ENCODE measurements around the gene DPF3.

The DPF3 gene

GRCh38 chr14:72790887-72791566 lies 102.9 kb downstream of the DPF3 start:
- no peak for DNase-seq

DNA sequence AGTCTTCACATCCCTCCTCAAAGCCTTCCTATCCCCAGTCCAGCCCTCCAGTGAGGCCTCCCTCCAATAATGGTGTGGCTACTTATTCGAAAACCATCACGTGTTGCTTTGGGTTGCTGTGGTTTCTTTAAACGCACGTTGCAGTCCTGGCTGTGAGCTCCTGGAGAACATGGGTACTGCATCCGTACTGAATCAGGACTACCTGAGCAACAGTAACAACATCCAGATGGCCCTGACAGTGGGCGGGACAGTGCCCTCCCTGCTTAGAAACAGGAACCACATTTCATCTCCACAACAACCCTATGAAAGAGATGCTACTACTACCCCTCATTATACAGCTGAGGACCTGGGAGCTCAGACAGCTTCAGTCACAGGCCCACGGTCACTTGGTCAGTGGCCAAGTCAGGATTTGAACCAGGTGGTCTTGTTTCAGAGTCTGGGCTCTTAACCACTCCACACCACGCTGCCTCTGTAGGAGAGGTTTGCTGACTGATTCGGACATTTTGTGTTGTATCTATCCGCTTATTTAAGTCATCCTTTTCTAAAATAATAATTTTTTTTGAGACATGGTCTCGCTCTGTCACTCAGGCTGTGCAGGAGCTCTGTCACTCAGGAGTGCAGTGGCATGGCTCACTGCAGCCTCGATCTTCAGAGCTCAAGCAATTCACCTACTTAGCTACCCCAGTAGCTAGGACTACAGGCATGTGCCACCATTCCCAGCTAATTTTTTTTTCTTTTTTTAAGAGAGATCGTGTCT lies 104.8 kb downstream of the DPF3 start:
- no peak for DNase-seq

- no peak for DNase-seq
Observed at GRCh38 chr14:72788255-72788654, 105.6 kb downstream of the DPF3 start.

DNA sequence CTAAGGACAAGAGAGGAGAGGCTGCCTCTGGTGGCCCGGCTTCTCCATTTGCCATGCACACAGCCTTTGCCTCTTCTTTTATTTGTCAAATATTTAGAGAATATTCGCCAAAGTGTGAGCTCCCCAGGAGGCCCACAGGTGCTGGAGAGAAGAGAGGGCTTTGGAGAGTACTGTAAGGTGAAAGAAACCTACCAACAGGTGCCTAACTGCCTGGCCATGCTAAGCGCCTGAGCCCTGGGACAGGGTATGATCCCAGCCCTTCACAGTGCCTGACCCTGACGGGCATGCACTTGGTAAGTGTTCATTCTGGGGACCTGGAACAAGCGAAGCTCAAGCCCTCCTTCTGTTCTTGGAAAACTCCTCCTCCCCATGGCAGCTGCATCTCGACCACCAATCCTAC lies 106.1 kb downstream of the DPF3 start:
- DNase-seq: no peak

- DNase-seq: no peak
Observed at GRCh38 chr14:72786378-72787350, 107.2 kb downstream of the DPF3 start.

DNA sequence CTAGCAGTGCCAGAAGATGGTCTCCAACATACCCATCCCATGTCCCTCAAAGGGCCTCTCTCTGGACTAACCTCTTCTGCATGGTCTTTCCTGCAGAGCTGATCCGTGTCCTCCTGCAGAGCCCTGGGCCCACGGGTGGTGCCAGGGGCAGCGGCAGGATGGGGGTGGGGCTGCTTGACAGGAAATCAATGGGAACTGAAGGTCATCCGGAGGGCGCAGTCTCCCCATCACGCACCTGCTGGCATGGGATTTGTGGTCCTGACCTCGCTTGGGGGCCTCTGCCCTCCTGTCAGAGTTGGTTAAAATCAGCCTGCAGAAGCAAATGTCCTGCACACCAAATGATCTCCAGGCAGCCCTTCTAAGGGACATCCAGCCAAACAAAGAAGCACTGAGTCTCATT lies 110.2 kb downstream of the DPF3 start:
- DNase-seq: peak; percentile 73

- no peak for DNase-seq
Observed at GRCh38 chr14:72782817-72783216, 111.1 kb downstream of the DPF3 start.

- no peak for DNase-seq
Observed at GRCh38 chr14:72781561-72782508, 112.1 kb downstream of the DPF3 start.

DNA sequence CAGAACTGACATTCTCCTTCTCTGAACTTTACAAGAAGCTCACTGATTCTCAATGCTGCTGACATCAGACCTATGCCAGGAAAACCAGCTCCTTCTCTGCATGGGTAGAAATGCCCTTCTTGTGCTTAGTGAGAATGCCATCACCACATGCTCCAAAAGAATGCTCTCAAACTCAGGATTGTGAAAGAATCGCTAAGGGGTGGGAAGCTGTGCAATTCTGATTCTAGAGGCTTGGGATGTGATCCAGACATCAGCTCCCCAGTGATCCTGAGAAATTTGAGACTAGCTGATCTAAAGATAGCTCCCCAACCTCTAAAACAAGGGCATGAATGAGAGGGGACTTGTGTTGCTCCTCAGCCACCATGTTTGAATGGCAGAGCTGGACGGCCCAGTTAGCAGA lies 113.2 kb downstream of the DPF3 start:
- DNase-seq: no peak

GRCh38 chr14:72779679-72780078 lies 114.2 kb downstream of the DPF3 start:
- DNase-seq: no peak

- DNase-seq: no peak
Observed at GRCh38 chr14:72777636-72778035, 116.3 kb downstream of the DPF3 start.

DNA sequence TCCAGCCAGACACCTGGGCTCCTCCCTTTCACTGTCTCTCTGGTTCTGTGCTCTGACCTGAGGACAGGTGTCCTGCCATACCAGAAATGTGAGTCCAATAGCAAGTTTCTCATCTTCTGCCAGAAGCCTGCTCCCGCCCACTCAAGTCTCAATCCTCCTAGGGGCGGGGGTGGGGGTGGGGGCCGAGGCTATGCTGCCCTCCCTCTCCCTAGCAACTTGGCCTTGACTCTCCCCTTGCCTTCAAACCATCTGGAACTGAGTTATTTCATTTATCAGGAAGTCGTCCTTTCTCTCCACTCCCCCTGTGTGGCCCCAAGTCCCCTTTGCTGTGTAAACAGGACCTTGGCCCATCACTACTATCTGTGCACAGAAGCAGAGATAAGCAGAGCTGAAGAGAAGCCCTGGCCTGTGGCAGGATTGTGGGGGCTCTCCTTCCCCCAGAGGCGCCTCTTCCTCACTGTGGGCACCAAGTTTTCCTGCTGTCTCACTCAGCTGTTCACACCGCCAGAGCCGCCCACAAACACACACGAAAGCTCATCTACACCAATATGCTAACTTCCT lies 117.1 kb downstream of the DPF3 start:
- no peak for DNase-seq

DNA sequence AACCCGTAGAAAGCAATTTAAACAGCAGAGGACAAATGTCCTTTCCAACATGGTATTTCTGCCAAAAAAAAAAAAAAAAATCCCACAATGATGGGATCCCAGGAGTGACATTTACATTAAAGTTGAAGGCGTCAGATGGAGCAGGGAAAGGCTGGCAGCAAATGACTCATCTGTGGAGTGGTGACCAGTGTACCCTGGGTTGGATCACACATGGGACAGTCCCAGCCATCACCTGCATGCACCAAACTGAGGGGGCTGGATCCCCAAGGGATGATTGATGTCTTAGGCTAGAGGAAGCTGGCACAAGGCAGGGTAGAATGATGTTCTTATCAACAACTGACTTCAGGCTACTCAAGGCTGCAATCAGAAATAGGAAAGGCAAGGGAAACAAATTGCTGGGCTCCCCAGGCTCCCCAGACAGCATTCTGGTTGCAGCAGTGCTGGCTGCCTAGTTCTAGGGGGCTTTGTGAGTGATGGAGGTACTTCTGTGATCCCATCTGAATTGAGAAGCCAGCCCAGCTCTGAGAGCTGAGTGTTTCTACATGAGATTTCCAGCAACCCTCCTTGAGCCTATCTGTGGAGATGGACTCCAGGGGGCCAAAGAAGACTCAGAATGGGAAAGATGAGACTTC lies 117.9 kb downstream of the DPF3 start:
- DNase-seq: no peak

DNA sequence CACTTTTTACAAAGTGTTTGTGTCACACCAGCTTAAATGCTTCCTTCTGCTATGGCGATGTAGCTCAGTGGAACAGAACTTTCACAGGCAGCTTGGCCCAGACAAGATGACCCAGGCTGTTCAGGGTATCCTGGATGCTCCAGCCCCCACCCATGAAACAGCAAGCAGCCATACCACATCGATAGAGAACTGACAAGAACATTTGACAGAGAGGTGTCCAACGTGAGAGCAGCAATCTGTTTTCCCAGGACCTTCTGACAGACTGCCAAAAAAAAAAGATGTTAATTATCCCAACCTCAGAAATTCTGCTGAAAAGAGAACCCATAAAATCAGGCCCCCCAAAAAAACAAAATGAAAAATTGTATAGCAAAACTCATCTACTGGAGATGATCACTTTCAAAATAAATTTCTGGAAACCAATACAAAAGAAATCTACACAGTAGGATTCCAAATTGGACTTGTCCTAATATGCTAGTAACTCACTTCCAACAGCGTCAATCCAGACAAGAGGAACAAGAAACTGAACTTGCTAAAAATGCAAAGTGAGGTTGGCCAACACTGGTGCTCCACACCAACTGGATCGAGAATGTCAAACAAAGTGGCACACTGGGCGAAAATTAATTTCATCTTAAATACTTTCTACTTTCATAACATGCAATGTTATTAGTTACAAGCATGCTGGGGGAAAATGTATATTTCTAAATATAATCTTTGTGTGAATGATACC lies 118.8 kb downstream of the DPF3 start:
- no peak for DNase-seq

GRCh38 chr14:72774141-72774540 lies 119.8 kb downstream of the DPF3 start:
- DNase-seq: no peak

GRCh38 chr14:72771561-72771960 lies 122.3 kb downstream of the DPF3 start:
- no peak for DNase-seq

GRCh38 chr14:72766296-72766695 lies 127.6 kb downstream of the DPF3 start:
- DNase-seq: no peak

GRCh38 chr14:72763892-72764291 lies 130.0 kb downstream of the DPF3 start:
- no peak for DNase-seq

- DNase-seq: no peak
Observed at GRCh38 chr14:72759670-72760069, 134.2 kb downstream of the DPF3 start.

DNA sequence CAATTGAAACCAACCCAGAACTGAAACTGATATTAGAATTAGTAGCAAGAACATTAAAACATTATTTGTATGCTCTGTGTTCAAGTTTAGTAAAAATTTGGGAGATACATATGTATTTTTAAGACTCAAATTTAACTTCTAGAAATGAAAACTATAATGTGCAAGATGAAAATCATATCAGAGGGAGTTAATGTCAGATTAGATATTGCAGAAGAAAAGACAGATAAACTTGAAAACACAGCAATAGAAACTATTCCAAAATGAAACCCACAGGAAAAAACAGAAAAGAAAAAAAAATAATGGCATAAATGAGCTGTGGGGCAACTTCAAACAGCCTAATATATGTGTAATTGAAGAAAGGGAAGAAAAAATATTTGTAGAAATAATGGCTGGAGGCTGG lies 134.9 kb downstream of the DPF3 start:
- DNase-seq: no peak

GRCh38 chr14:72758420-72758819 lies 135.5 kb downstream of the DPF3 start:
- no peak for DNase-seq

Data from retina (tissue), 1 donor.